IPS-NIHi7 (cell line): ENCODE data around the gene GTF2E1.
"Not testable (repeated sequence)": the region's sequence is repeated elsewhere in the genome, so short reads cannot be mapped to it uniquely, and the experiment has no call there.

Experiments used
- DNase-seq: peaks from one replicate; pipeline ENCODE4 v3.0.0; 2012; ENCODE audit warnings: mixed read lengths; ENCODE audit errors: extremely low spot score

The GTF2E1 gene

DNA sequence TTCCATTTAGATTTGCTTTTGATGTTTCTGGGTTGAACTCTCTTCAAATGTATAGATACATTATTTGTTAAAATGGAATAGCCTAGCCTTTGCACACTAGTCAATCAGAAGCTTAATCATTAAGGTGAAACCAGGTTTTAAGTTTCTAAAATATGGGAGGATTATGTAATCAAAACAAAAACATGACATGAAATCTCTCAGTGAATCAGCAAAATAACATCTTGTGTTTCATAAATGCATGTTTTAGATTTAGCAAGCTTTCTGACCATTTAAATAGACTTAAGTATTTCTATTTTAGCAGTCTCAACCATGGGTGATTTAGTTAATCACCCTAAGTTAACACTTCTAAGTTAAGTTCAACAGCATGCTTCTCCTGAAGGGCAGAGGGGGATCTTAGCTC, 11.3 kb downstream of the GTF2E1 start:
- DNase-seq, result no peak

DNA sequence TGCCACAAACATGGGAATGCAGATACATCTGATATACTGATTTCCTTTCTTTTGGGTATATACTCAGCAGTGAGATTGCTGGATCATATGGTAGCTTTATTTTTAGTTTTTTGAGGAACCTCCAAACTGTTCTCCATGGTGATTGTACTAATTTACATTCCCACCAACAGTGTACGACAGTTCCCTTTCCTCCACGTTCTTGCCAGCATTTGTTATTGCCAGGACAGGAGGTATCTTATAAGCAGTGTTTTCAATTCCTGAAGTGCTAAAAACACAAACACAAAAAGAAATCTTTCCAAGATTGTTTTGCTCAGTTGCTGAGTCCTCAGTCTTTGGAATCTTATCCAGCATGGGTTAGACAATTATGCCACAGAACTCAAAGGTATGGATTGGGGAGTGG, 13.5 kb downstream of the GTF2E1 start:
- DNase-seq, result no peak

DNA sequence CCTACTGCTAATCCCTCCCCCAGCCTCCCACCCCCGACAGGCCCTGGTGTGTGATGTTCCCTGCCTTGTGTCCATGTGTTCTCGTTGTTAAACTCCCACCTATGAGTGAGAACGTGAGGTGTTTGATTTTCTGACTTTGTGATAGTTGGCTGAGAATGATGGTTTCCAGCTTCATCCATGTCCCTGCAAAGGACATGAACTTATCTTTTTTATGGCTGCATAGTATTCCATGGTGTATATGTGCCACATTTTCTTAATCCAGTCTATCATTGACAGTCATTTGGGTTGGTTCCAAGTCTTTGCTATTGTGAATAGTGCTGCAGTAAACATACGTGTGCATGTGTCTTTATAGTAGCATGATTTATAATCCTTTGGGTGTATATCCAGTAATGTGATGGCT, 16.0 kb downstream of the GTF2E1 start:
- DNase-seq, result not testable (repeated sequence)

DNA sequence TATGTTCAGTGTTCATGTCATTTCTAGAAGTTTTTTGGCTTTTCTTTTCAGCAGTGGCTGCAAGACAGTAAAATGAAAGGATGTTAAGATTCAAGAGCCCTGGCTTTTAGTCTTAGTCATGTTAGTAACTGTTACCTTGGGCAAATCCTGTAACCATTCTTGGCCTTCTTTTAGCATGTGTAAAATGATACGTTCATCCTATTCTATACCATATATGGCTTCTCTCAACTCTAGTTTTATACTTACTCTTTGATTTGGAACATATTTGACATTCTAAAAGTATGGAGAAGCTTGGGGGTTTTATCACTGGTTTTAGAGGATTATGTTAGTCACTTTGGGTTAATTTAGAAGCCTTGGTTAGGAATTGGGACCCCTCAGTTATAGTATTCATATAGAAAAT, 20.1 kb downstream of the GTF2E1 start:
- DNase-seq, result no peak

DNA sequence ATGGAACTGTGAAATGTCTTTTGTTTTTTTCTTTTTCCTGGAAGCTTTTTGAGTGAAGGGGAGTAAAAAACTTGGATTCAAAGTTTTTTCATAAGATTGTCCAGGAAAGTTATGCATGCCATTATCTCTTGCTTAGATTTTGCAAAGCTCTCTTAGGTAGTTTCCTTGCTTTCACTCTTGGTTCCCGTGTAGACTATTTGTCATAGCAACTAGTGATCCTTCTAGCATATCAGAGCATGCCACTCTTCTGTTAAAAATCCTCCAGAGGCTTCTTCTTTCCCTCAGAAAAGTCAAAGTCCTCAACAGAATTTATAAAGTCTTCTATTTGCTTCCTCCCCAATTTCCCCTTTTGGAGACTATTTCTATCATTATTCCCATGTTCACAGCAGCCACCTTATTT, 21.1 kb downstream of the GTF2E1 start:
- DNase-seq, result no peak

DNA sequence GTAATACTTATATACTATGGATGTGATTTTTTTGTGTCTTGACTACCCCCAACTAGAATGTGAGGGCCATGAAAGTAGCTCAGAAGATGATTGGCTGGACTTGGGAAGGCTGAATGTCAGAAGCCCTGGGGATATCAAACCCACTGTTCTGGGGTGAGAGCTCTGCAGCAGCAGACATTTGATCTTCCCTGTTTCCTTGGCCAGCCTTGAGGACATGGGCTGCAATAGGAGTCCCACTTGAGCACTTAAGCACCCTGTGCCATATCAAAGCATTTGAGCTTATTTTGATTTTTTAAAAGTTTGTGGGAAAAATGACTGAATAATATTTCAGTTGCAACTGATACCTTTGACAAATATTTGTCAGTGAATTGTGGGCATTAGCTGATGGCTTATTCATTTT, 21.7 kb downstream of the GTF2E1 start:
- peak; percentile 43 for DNase-seq

DNA sequence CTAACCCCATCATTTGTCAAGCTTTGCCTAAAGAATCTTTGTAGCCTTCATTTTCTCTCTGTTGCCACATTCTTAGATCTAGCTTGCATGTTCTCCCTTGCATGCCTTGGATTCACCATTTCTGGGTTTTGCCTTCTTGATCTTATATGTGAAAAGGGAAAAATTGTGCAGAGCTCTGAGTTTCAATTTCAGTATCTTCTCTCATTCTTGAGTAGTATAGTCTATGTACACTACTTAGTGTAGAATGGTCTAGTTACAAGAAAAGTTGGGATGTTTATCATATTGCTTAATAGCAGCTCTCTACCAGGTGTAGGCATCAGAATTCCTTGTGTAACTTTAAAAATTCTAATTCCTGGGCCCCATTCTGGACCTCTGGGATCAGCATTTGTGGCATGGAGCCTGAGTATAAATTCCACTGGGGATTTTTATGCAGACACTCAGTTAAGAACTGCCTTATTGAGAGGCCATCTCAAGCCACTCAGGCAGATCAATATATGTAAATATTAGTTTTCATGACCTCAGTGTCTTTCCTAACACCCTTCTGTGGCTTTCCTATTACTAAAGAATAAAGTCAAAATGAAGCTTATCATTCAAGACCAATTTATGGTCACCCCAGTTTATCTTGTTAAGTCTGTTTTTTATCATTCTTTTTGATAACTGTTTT, 23.4 kb downstream of the GTF2E1 start:
- DNase-seq, result no peak

DNA sequence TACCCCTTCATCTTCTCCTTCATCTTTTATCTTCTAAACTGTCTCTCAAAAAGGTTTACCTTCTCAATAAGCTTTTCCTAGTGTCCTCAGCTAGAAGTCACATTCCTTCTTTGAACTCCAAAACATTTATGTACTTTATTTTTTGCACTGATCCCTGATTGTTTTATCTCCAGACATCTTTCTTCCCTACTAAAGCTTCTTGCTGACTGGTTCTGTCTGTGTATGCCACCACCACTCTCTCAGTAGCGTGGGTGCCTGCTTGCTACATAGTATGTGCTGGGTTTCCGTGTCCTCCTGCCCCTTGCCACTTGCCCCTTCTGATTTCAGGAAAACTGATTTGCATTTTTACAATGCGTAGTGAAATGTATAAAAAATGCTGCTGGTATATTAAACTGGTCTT, 24.0 kb downstream of the GTF2E1 start:
- DNase-seq, result no peak

DNA sequence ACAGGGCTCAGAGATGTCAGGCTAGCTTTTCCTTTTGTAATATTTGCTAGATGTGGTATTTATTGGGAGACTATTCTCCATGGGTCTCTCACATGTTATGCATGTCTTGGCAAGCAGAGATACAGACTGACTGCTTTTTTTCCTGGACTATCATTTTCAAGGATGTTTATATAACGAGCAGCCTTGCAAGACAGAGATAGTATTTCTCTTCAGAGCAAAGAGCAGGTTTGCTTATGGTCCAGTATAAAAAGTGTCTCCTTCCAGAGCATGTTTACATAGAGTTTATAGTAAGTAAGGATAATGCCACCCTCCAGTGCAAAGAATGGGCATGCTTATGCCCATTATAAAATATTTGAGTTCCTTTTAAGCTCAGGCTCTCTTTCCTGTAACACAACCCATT, 24.6 kb downstream of the GTF2E1 start:
- DNase-seq, result no peak

DNA sequence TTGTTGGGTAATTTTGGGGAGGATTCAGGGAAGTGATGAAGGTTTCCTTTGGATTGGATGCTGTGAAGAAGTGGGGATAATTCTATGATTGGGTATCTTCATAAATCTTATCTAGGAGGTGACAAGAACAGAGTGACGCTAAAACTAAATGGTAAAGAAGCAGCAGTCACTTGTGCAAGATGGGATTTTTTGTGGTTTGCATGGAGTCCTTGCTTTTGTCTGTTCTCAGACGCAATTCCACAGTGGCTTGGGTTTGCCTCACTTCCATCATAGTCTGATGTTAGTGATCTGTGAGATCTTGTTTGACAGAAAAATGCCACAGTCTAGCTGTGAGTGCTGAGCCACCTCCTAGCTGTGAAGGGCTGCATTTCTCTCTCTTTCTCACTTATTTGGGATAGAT, 26.9 kb downstream of the GTF2E1 start:
- no peak for DNase-seq

DNA sequence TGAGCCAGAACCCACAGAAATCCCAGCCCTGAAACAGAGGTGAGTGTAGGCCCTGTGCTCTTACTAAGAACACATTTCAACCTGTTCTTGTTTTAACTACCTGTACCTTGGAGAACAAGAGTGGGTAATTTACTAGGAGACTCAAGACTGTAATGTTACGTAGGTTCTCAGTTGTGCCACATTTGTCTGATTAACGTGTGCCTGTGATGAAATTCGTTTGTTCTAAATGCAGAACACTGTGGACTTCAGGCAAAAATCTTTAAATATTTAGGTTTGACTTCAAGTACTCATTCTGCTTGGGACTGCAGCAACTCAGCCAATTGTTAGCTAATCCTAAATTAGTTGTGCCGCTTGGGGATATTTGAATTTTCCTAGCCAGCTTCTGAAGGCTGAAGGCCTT, 28.3 kb downstream of the GTF2E1 start:
- DNase-seq, result no peak

DNA sequence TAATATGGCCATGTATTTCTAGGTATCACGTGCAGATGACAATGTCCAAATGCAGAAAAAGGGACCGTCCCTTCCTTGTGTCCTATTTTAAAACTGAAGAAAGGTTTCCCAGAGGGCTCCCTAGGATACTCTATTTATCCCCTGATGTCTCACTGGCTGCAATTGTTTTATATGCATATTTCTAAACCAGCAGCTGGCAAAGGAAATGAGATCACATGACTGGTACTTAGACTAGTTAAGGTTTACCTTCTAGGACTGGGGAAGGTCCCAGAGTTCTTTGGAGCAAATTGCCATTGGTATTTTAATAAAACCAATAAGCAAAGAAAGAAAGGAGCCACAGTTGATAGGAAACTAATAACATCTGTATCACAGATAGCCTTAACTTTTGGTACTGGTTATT, 29.5 kb downstream of the GTF2E1 start:
- no peak for DNase-seq

DNA sequence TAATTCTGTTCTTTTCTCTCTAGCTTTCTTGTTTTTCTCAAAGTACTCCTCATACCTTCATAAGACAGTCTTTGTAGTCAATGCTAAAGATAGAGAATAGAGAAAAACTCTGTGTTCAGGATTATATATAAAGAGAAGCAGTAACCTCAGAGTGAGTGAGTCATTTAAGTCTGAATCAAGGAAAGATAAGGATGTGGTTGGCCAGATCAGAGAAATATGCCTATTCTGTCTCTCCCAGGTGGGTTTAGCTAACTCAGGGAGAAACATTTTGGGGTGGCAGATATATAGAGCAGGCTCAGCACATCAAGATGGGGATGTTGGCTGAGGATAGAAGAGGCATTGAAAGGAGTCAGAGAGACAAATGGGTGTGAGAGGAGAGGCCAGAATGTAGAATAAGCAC, 31.4 kb downstream of the GTF2E1 start:
- DNase-seq, result no peak

DNA sequence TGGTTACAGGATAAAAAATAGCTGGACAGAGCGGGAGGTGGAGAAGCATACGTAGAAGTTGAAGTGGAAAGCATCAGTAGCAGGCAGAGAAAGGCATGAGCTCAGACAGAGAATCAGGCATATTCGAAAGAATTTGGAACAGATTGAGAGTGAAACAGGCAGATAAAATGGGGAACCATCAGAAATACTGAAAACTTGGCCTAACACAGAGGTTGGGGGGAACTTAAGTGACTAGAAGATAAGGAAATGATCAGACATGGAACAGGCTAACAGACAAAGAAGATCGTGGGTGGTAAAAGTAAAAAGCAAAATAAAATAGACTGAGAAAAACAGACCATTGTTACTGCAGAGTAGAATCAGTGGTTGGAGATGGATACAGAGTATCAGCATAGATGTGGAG, 32.9 kb downstream of the GTF2E1 start:
- no peak for DNase-seq

DNA sequence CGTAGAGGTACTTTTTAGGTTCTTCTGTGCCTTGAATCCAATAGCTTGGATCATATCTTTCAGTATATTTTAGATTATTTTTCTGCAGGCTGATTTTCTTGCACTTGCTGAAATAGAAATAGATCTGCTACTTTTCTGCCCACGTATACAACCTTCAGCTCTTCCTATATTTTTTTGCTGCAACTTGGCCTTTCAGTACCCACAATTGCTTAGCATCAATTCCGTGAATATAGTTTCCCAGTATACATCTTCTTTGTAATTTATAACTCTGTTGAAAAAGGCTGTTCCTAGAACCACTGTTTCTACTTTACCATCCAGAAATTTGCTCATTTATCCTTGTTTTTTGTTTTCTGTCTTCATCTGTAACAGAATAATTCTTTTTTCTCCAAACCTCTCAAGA, 36.2 kb downstream of the GTF2E1 start:
- DNase-seq, result no peak

DNA sequence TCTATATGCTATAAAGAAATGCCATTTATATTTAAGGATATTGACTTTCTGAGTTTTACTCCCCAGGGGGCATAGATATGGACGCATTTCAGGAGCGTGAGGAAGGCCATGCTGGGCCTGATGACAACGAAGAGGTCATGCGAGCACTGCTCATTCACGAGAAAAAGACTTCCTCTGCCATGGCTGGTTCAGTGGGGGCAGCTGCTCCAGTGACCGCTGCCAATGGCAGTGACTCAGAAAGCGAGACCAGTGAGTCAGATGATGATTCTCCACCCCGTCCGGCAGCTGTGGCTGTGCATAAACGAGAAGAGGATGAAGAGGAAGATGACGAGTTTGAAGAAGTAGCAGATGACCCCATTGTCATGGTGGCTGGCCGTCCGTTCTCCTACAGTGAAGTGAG, 38.4 kb downstream of the GTF2E1 start:
- no peak for DNase-seq

DNA sequence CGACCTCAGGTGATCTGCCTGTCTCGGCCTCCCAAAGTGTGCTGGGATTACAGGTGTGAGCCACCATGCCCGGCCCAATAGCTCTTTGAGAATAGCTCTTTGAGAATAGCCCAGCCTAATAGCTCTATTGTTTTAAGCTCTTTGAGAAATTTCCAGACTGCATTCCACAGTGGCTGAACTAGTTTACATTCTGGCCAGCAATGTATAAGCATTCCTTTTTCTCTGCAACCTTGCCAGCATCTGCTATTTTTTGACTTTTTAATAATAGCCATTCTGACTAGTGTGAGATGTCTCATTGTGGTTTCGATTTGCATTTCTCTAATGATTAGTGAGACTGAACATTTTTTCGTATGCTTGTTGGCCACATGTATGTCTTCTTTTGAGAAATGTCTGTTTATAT, 43.3 kb downstream of the GTF2E1 start:
- not testable (repeated sequence) for DNase-seq

DNA sequence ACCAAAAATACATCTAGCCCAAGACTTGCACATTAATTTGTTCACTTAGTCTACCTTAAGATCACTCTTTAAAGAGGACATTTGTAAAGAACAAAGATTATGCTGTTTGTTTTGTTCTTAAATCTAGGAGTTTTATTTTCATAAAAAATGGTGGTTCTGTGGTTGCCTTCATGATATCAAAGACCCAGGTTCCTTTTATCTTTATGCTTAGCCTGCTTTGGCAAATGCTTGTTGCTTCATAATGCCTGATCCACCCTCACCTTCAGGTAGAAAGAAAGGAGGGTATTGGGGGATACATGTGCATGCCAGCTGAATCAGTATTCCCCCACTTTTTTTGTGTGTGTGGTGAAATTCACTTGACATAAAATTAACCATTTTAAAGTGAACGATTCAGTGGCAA, 48.5 kb downstream of the GTF2E1 start:
- no peak for DNase-seq

DNA sequence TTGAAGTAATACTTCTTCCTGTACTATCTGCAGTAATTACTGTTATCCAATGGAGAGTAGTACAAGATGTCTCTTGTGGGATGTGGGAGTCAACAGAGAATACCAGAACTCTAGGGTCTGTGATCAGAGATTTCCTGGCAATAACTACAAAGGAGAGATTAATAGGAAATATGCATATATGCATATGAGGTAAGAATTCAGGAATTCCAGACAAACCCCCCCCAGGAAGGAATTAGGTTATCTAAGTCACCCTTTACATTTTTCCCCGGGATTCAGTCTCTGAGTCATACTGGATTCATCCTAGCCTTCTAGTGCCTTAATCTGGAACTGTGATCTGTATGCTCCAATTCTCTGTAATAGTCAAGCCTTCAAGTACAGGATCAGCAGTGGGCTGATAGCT, 49.4 kb downstream of the GTF2E1 start:
- DNase-seq, result no peak

DNA sequence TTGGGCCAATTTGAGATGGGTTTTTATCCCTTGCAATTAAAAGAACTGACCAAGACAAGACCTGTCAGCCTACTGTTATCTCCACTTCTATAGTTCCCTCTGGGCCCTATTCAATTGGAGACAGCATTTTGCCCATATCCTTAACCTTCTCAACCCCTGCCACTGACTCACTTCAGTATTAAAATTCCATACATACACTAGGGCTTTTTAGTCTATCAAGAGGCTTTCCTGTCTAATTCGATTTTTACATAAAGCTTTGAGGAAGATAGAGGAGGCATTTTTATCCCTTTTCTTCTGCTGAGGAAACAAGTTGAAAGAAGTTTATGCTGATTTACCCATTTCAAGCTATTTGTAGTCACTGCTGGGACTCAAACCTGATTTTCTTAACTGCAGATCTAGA, 51.1 kb downstream of the GTF2E1 start:
- no peak for DNase-seq

DNA sequence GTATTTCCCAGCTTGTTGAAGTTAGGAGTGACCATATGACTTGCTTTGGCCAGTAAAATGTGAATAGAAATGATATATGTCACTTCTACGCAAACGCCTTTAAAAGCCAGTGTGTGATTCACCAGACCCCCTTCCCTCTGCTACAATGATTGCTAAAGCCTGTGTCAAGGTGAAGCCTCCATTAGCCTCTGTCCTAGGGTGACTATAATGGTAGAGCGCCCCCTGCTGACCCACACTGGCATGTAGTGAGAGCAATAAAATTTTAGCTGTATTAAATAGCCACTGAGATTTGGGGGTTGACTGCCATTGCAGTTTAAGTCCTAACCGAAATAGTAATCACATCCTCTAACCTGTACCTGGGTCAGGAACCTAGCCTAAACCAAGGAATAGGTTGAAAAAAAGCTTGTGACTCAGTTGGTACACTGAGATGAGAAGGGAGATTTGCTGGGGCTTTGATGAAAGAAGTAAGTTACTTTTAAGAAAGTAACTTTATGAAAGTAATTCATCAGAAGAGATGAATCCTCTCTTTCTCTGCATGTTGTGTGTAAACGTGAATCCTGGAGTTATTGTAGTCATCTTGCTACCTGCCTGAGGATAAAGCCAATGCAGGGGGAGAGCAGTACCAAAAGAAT, 52.6 kb downstream of the GTF2E1 start:
- DNase-seq, result peak; percentile 80

DNA sequence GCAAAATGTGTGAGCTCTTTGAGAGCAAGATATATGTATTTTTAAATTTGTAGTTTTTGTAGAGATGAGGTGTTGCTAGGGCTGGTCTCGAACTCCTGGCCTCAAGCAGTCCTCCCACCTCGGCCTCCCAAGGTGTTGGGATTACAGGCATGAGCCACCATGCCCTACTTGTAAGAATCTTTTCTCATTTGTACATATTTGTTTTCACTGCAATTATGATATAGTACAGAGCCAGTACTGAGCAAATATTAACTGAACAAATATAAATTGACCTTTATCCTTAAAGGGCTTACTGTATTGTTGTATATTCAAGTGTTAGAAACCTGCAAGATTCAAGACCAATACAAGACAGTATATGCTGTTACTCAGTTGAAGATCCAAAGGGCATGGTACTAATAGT, 53.4 kb downstream of the GTF2E1 start:
- no peak for DNase-seq

DNA sequence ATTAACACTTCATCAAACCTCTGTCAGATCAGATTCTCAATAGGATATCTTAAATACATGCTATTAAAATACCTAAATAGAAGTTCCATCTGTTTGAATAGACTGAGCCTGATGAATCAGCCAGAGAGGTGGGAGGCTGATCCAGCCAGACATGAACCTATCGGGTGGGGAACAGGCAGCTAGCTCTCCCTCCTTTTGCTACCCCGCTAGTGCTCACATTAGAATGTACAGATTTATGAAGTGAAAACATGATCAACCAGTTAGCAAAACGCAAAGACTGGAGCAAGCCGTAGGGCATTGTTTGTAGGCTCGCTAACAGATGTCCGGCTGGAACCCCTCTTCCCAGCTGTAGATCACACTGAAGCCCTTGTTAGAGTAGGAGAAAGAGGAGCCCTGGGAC, 54.4 kb downstream of the GTF2E1 start:
- DNase-seq, result no peak

DNA sequence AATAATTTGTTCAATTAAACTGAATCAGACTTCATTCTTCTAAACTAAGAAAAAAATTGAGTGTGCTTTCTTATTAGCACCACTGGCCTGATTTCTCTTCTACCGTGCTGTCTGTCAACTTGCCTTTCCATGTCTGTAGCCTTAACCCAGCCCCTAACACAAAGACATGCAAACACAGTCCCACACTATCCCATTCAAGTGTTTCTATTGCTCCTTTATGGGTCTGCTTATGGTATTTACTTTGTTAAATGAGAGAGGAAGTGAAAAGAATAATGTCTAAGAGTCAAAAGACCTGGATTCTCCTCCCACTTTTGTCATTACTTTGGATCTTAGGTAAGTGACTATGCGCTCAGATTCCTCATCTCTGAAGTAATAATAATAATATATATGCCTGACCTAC, 55.3 kb downstream of the GTF2E1 start:
- no peak for DNase-seq
